Thyroid gland (tissue), 4 donors: ENCODE measurements around the gene PIM2.

ENCODE experiments used
- POLR2A ChIP-seq, 2 donors: fragments of 450-650 bp; IDR thresholded peaks; one replicate each; pipeline ENCODE4 v1.6.1; 2017; ENCODE audit warnings: antibody characterized with exemption in 2 of 2, mild to moderate bottlenecking in 2 of 2, moderate library complexity in 1 of 2
- TF ChIP-seq, protein P1 (sequence below), 6 experiments: fragments of 200-600 bp in 3 of 6; fragments of 450-650 bp in 3 of 6; sonication (generic) in 3 of 6; IDR thresholded peaks; one replicate each; pipeline ENCODE4 v1.5.1; 2016 to 2019; ENCODE audit warnings: antibody characterized with exemption in 6 of 6, mild to moderate bottlenecking in 2 of 6, inconsistent platforms in 1 of 6, moderate library complexity in 1 of 6

DNA sequence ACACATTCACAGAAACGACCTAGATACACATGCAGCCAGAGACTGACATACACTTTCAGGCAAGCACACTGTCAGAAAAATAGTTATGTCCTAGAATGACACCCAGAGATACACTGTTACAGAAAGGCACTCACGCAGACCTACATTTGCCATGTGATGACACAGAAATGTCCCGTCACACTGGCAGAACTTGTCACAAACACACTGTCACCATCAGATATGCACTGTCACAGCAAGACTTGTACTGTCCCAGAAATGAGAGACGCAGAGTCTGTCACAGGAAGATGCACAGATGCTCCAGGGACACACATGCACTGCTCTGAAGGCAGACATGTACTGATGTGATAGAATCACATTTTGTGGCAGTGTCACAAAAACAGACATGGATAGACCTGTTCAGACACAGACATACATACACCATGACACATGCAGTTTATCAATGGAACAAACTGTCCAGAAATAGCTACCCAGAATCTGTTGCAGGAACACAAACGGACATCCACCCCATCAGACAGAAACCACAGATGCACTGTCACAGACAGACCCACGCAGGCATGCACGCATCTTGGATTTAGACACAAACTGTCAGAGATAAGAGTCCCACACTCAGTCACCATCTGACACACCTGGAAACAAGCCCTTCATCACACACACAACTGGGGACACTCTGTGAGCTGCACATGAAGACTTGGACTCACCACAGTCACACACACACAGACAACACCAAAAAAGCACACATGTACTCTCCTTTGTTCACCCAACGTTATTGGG is 1.3 kb upstream of the PIM2 start:
- TF ChIP-seq, protein P1, sequence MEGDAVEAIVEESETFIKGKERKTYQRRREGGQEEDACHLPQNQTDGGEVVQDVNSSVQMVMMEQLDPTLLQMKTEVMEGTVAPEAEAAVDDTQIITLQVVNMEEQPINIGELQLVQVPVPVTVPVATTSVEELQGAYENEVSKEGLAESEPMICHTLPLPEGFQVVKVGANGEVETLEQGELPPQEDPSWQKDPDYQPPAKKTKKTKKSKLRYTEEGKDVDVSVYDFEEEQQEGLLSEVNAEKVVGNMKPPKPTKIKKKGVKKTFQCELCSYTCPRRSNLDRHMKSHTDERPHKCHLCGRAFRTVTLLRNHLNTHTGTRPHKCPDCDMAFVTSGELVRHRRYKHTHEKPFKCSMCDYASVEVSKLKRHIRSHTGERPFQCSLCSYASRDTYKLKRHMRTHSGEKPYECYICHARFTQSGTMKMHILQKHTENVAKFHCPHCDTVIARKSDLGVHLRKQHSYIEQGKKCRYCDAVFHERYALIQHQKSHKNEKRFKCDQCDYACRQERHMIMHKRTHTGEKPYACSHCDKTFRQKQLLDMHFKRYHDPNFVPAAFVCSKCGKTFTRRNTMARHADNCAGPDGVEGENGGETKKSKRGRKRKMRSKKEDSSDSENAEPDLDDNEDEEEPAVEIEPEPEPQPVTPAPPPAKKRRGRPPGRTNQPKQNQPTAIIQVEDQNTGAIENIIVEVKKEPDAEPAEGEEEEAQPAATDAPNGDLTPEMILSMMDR (IDR thresholded peaks at IDR 0.05) = no peak
- no peak for TF ChIP-seq POLR2A (IDR thresholded peaks at IDR 0.05)
